Measurements from ENCODE around the gene SH3PXD2A. TPM values are rescaled to one million over a fixed set of nuclear protein-coding genes. Genes with fewer than 3 reads are reported as not detected.

The SH3PXD2A gene
- total and polyA plus RNA-seq, 2 donors (not counting 1 experiment from before 2014, with no cell fraction given) = 3.2 to 33.5 TPM

- Histone ChIP-seq H4K20me1 (ENCODE audit: control insufficient read depth, insufficient read depth, low read length, poor library complexity, severe bottlenecking) (no peaks in the 10 kb centered on the region), H3K4me3 (ENCODE audit: control extremely low read depth in 1 of 5, extremely low read depth in 1 of 5, insufficient read depth in 1 of 5, low read depth in 2 of 5, low read length in 4 of 5) (no peak overlapping the region), H3K79me2 (ENCODE audit: control insufficient read depth, insufficient read depth, low read length) (no peaks in the 10 kb centered on the region), H3K4me2 (replicated peaks; ENCODE audit: low read depth, low read length, poor library complexity, severe bottlenecking) (no peak overlapping the region), H2AFZ (ENCODE audit: insufficient read depth, low read depth, low read length, poor library complexity, severe bottlenecking) (no peak overlapping the region), H3K27ac (ENCODE audit: low read length in 2 of 2) (no peak overlapping the region), H3K9ac (ENCODE audit: low read length) (no peak overlapping the region), H3K27me3 (replicated peaks in 1 of 4; ENCODE audit: control extremely low read depth in 1 of 4, control insufficient read depth in 3 of 4, insufficient read depth in 4 of 4, low read length in 3 of 4) (no peaks in the 10 kb centered on the region), H3K36me3 (replicated peaks in 1 of 2; ENCODE audit: control extremely low read depth in 1 of 2, control insufficient read depth in 1 of 2, extremely low read depth in 1 of 2, insufficient read depth in 2 of 2, low read length in 1 of 2) (no peaks in the 10 kb centered on the region), H3K4me1 (ENCODE audit: control insufficient read depth in 2 of 2, insufficient read depth in 2 of 2, low read length in 2 of 2) (no peaks in the 10 kb centered on the region), H3K9me3 (ENCODE audit: control extremely low read depth in 1 of 3, control insufficient read depth in 2 of 3, insufficient read depth in 1 of 3, low read length in 2 of 3) (no peaks in the 10 kb centered on the region)
- TF ChIP-seq CTCF (IDR thresholded peaks at IDR 0.05) (no peak), EZH2 (IDR thresholded peaks at IDR 0.05; ENCODE audit: borderline replicate concordance, insufficient read depth, low read depth, low read length, poor library complexity, severe bottlenecking) (no peak)
- ChIA-PET CTCF (no interaction called here), POLR2A (no interaction called here)
- ATAC-seq (ENCODE audit: low read depth) (no peak), DNase-seq (no peak)
- Mint-ChIP-seq H3K27me3 (peaks cover 7% of the 10 kb centered on the region), H3K27ac (no peak overlapping the region), H3K9me3 (ENCODE audit: insufficient read depth) (no peaks in the 10 kb centered on the region), H3K4me1 (no peaks in the 10 kb centered on the region), H3K4me3 (no peak overlapping the region)
- intact Hi-C loops (cut with micrococcal nuclease) = no loop called here
- 62% methylated on average over 2 of the region's 5 CpGs for WGBS (ENCODE audit: insufficient coverage)
These were observed 285.5 kb downstream of the SH3PXD2A start for GRCh38 chr10:103569896-103570295.

GRCh38 chr10:103568505-103568904, 286.9 kb downstream of the SH3PXD2A start:
- peaks cover 5% of the 10 kb centered on the region for H3K27me3 Mint-ChIP-seq
- no peaks in the 10 kb centered on the region for H3K9me3 Mint-ChIP-seq (ENCODE audit: insufficient read depth)
- Histone ChIP-seq H4K20me1 (ENCODE audit: control insufficient read depth, insufficient read depth, low read length, poor library complexity, severe bottlenecking) (no peaks in the 10 kb centered on the region), H3K27ac (ENCODE audit: low read length in 2 of 2) (no peak overlapping the region), H3K4me2 (replicated peaks; ENCODE audit: low read depth, low read length, poor library complexity, severe bottlenecking) (no peak overlapping the region), H3K9ac (ENCODE audit: low read length) (no peak overlapping the region), H3K4me1 (ENCODE audit: control insufficient read depth in 2 of 2, insufficient read depth in 2 of 2, low read length in 2 of 2) (no peaks in the 10 kb centered on the region), H3K79me2 (ENCODE audit: control insufficient read depth, insufficient read depth, low read length) (no peaks in the 10 kb centered on the region), H2AFZ (ENCODE audit: insufficient read depth, low read depth, low read length, poor library complexity, severe bottlenecking) (no peak overlapping the region), H3K9me3 (ENCODE audit: control extremely low read depth in 1 of 3, control insufficient read depth in 2 of 3, insufficient read depth in 1 of 3, low read length in 2 of 3) (no peaks in the 10 kb centered on the region), H3K27me3 (replicated peaks in 1 of 4; ENCODE audit: control extremely low read depth in 1 of 4, control insufficient read depth in 3 of 4, insufficient read depth in 4 of 4, low read length in 3 of 4) (no peaks in the 10 kb centered on the region), H3K36me3 (replicated peaks in 1 of 2; ENCODE audit: control extremely low read depth in 1 of 2, control insufficient read depth in 1 of 2, extremely low read depth in 1 of 2, insufficient read depth in 2 of 2, low read length in 1 of 2) (no peaks in the 10 kb centered on the region), H3K4me3 (ENCODE audit: control extremely low read depth in 1 of 5, extremely low read depth in 1 of 5, insufficient read depth in 1 of 5, low read depth in 2 of 5, low read length in 4 of 5) (no peak overlapping the region)
- TF ChIP-seq EZH2 (IDR thresholded peaks at IDR 0.05; ENCODE audit: borderline replicate concordance, insufficient read depth, low read depth, low read length, poor library complexity, severe bottlenecking) (no peak), CTCF (IDR thresholded peaks at IDR 0.05) (no peak)
- POLR2A ChIA-PET = no interaction called here
- ATAC-seq (ENCODE audit: low read depth) (no peak), DNase-seq (no peak)
- CTCF ChIA-PET = no interaction called here
- H3K4me1 Mint-ChIP-seq = no peaks in the 10 kb centered on the region
- no CpG with 5 or more reads among the region's 5 CpGs for WGBS (ENCODE audit: insufficient coverage)
- H3K27ac Mint-ChIP-seq = no peak overlapping the region
- intact Hi-C loops (cut with micrococcal nuclease) = no loop called here
- H3K4me3 Mint-ChIP-seq = no peak overlapping the region
